Myocyte (in vitro differentiated cells): Measurements from ENCODE around the gene OCA2. TPM values are rescaled to one million over a fixed set of nuclear protein-coding genes. Genes with fewer than 3 reads are reported as not detected.
"Not testable (repeated sequence)": the region's sequence is repeated elsewhere in the genome, so short reads cannot be mapped to it uniquely, and the experiment has no call there.

Source experiments
- DNase-seq: peaks from one replicate; pipeline ENCODE4 v3.0.0-alpha.2; 2012; ENCODE audit warnings: low read depth
- total RNA-seq: library from RNA; depleted of rRNA; stranded (reverse); fragments of >200 nt; gene quantifications from 2 replicates; pipeline ENCODE4 v1.2.3, GENCODE V29; 2014

Gene OCA2
- total RNA-seq, 1 donor from 2014 or later: not detected

- DNase-seq: no peak
Observed at GRCh38 chr15:28024889-28025250, 74.2 kb downstream of the OCA2 start.

GRCh38 chr15:28023933-28024888 is 74.9 kb downstream of the OCA2 start:
- DNase-seq: no peak

- no peak for DNase-seq
Observed at GRCh38 chr15:28023422-28023821, 75.7 kb downstream of the OCA2 start.

- DNase-seq: no peak
Observed at GRCh38 chr15:28022961-28023360, 76.2 kb downstream of the OCA2 start.

- DNase-seq: no peak
Observed at GRCh38 chr15:28022181-28022580, 76.9 kb downstream of the OCA2 start.

GRCh38 chr15:28021281-28022039 is 77.7 kb downstream of the OCA2 start:
- DNase-seq: peak; percentile 3

GRCh38 chr15:28020644-28021043 is 78.5 kb downstream of the OCA2 start:
- DNase-seq: no peak

- no peak for DNase-seq
Observed at GRCh38 chr15:28019594-28020309, 79.4 kb downstream of the OCA2 start.

- DNase-seq: no peak
Observed at GRCh38 chr15:28018291-28019044, 80.6 kb downstream of the OCA2 start.

- no peak for DNase-seq
Observed at GRCh38 chr15:28017423-28017924, 81.6 kb downstream of the OCA2 start.

- DNase-seq: no peak
Observed at GRCh38 chr15:28015855-28016254, 83.3 kb downstream of the OCA2 start.

GRCh38 chr15:28014623-28015200 is 84.4 kb downstream of the OCA2 start:
- DNase-seq: no peak

GRCh38 chr15:28013976-28014375 is 85.1 kb downstream of the OCA2 start:
- no peak for DNase-seq

GRCh38 chr15:28013480-28013879 is 85.6 kb downstream of the OCA2 start:
- no peak for DNase-seq

GRCh38 chr15:28012231-28012630 is 86.9 kb downstream of the OCA2 start:
- DNase-seq: no peak

- not testable (repeated sequence) for DNase-seq
Observed at GRCh38 chr15:28008175-28008574, 90.9 kb downstream of the OCA2 start.

- no peak for DNase-seq
Observed at GRCh38 chr15:28006116-28006905, 92.8 kb downstream of the OCA2 start.

GRCh38 chr15:28005004-28005527 is 94.0 kb downstream of the OCA2 start:
- no peak for DNase-seq
